SK-N-SH treated with all-trans-retinoic acid at 6 μM for 48 hours (cell line): ENCODE data around the gene KIRREL3.

Experiments used
- BACH2 ChIP-seq: fragments of 250-450 bp; sonication (Bioruptor Pico); IDR thresholded peaks from 2 replicates; pipeline ENCODE4 v1.9.0; 2021; ENCODE audit warnings: mild to moderate bottlenecking, borderline replicate concordance
- TCF4 ChIP-seq: fragments of 250-450 bp; sonication (Bioruptor Pico); IDR thresholded peaks from 2 replicates; pipeline ENCODE4 v1.8.0; 2021; ENCODE audit warnings: mild to moderate bottlenecking, moderate library complexity, borderline replicate concordance

- TF ChIP-seq BACH2 (CRISPR knock-in tag) (no peak), TCF4 (CRISPR knock-in tag) (no peak)
Measured at GRCh38 chr11:126791446-126791845, 209.1 kb downstream of the KIRREL3 start.
